NCI-H1105 (cell line): ENCODE measurements around the gene ABHD16A.
"Not testable (repeated sequence)": the region's sequence is repeated elsewhere in the genome, so short reads cannot be mapped to it uniquely, and the experiment has no call there.

Experiments
- DNase-seq: peaks from one replicate; lab custom pipeline; 2025; lab: John Stamatoyannopoulos, UW

ABHD16A gene

DNA sequence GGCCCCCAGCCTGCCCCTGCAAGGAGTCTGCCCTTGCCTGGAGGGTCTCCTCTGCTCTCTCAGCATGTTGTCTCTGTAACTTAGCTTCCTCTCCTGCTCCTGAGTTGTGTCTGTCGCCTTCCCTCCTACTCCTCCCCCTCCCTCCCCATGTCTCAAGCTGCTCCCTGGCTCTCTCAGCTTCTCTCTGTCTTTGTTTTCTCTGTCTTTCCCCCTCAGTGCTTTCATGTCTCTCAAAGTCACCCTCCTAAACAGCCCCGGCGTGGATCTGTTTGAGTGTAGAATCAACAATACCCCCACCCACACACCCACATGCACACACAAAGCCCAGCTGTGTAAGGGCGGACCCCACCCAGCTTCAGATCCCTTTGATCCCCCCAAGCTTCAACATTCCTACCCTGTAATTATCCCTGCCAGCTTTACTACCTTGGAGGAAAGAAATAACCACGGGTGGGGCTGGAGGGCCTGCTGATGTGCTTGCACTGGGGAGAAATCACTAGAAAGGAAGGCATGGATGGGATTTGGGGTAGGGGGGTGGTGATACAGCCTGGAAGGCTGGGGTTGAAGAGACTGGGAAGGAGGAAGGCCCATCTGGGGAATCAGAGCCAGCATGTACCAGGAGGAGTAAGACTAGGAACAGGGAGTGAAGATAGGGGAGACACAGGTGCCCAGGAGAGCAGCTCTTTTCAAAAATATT lies 11.0 kb upstream of the ABHD16A start:
- DNase-seq, result no peak

GRCh38 chr6:31713465-31713864 lies 10.3 kb upstream of the ABHD16A start:
- DNase-seq, result no peak

GRCh38 chr6:31712296-31712695 lies 9.2 kb upstream of the ABHD16A start:
- no peak for DNase-seq

DNA sequence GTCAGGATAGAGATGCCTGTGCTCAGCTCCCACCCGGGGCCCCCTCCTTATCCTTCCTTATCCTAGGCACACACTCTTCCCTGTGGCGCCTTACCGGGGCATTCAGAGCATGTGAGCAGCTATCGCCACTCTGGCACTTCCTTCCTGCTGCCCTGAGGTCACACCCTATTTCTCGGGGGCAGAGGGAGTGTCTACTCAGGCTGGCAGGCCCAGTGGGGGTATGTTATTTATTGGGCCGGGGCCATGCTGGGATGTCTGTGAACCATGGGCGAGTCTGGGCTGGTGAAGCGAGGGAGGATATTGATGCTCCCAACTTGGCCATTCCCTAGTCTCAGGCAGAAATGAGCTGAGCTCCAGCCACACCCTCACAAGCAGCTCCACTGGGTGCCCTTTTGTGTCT lies 8.1 kb upstream of the ABHD16A start:
- DNase-seq, result no peak

- DNase-seq, result no peak
Observed at GRCh38 chr6:31710523-31711219, 7.5 kb upstream of the ABHD16A start.

- DNase-seq, result not testable (repeated sequence)
Observed at GRCh38 chr6:31709157-31709556, 6.0 kb upstream of the ABHD16A start.

DNA sequence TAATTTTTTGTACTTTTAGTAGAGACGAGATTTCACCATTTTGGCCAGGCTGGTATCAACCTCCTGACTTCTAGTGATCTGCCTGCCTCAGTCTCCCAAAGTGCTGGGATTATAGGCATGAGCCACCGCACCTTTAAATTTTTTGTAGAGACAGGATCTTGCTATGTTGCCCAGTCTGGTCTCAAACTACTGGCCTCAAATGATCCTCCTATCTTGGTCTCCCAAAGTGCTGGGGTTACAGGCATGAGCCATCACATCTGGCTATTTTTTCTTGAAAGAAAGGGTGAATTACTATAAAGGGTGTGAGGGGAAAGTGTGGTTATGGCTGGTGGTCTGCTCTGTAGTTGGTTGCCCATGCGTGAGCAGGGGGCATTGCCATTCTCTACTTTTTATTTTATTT lies 5.1 kb upstream of the ABHD16A start:
- DNase-seq, result no peak

DNA sequence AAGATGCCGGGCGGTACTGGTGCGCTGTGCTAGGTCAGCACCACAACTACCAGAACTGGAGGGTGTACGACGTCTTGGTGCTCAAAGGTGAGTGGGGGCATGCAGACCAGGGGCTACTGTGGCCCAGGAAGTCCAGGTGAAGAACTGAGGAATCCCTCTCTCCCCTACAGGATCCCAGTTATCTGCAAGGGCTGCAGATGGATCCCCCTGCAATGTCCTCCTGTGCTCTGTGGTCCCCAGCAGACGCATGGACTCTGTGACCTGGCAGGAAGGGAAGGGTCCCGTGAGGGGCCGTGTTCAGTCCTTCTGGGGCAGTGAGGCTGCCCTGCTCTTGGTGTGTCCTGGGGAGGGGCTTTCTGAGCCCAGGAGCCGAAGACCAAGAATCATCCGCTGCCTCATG lies 4.6 kb upstream of the ABHD16A start:
- no peak for DNase-seq

DNA sequence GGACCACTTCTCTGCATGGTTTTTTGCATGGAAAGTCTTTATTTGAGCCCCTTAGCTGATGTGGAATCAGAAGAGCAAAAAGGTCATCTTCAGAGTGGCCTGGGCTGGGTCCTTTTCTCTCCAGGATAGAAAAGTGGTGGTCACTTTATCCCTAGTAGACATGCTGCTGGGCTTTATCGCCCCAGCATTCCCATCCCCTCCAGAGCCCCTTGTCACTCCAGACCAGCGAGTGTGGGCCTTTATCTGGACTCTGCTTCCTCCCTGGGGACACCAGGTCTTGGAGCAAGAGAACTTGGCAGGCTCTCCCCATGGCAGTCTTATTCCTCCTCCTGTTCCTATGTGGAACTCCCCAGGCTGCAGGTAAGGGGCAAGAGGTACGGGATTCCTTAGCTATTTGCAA lies 3.5 kb upstream of the ABHD16A start, which contains the start of gene LY6G6F:
Gene LY6G6F, plus strand, starts transcription at position 268 of the 400 bp plus-strand sequence. Its CDS starts 41 bp downstream, at position 309.
- DNase-seq, result no peak

- no peak for DNase-seq
Observed at GRCh38 chr6:31705931-31706330, 2.8 kb upstream of the ABHD16A start.

- DNase-seq, result no peak
Observed at GRCh38 chr6:31702405-31702818, 712 bp downstream of the ABHD16A start.

GRCh38 chr6:31701666-31702404 lies 1.3 kb downstream of the ABHD16A start:
- peak; percentile 22 for DNase-seq

DNA sequence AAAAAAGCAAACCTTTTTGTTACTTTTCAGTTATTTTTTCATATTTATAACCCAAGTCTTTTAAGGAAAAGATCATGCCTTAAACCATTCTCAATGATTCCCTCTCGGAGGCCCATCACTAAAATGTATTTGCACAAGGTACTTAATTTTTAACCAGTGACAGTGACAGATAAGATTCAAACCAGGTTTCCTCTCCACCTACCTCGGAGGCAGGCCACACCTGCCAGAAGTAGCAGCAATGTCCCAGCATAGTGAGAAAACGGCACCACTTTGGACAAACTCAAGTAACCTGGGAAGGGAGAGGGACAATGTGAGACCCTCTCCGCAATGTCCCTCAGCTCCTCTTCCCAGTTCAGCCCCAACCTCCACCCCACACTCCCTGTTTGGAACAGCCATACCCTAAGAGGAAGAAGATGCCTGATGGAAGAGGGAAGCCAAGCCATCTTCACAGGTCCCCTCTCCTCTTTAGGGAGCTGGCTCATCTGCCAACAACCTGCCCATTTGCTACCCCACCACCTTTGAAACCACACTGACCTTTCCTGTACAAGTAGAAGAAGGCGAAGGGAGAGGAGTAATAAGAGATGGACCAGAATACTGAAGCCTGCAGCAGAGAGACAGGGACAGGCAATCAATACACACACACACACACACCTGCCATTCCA lies 2.3 kb downstream of the ABHD16A start:
- no peak for DNase-seq

- no peak for DNase-seq
Observed at GRCh38 chr6:31697555-31697954, 5.6 kb downstream of the ABHD16A start.

GRCh38 chr6:31693535-31693934 lies 9.6 kb downstream of the ABHD16A start:
- no peak for DNase-seq

GRCh38 chr6:31692886-31693285 lies 10.2 kb downstream of the ABHD16A start:
- no peak for DNase-seq

GRCh38 chr6:31692353-31692752 lies 10.8 kb downstream of the ABHD16A start:
- DNase-seq, result no peak

DNA sequence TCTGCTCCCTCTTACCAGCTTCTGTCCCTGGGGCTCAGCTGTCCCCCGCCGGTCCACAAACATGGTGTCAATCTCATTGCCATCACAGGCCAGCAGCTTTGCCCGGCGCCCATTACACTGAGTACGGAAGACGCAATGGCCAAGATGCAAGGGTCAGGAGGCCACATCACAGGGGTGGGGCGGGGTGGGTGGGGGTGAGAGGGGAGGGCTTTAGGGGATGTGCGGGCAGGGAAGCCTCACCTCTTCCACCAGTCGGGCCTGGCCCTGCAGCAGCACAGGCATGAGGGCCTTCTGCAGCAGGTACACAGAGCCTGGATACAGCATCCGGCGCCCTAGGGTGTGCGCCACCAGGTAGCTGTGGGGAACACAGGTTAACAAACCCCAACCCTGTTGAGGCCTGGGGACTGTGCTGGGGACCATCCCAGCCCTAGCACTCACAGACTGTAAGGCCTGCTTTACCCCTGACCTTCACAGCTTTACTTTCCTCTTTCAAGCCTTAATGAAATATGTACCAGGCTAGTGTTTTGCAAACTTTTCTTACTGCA lies 11.5 kb downstream of the ABHD16A start:
- DNase-seq, result no peak

- no peak for DNase-seq
Observed at GRCh38 chr6:31691078-31691463, 12.1 kb downstream of the ABHD16A start.

GRCh38 chr6:31690231-31691077 lies 12.7 kb downstream of the ABHD16A start:
- DNase-seq, result no peak
